Muscle layer of colon (tissue), 2 donors: ENCODE data around the gene NHS.
"Not testable (repeated sequence)": the region's sequence is repeated elsewhere in the genome, so short reads cannot be mapped to it uniquely, and the experiment has no call there.

Source experiments
- H3K27ac ChIP-seq: one replicate; pipeline ENCODE4 v1.7.0; 2013; ENCODE audit warnings: low read depth, mild to moderate bottlenecking, low read length, moderate library complexity
- H3K27me3 ChIP-seq, 2 donors: one replicate each; pipeline ENCODE4 v1.7.0; 2013; ENCODE audit warnings: low read length in 2 of 2, mild to moderate bottlenecking in 2 of 2; ENCODE audit not compliant: insufficient read depth in 2 of 2, control insufficient read depth in 1 of 2
- H3K36me3 ChIP-seq: one replicate; pipeline ENCODE4 v1.7.0; 2013; ENCODE audit warnings: mild to moderate bottlenecking, low read length; ENCODE audit not compliant: insufficient read depth
- H3K4me1 ChIP-seq: one replicate; pipeline ENCODE4 v1.7.0; 2013; ENCODE audit warnings: mild to moderate bottlenecking, low read length; ENCODE audit not compliant: insufficient read depth
- H3K4me3 ChIP-seq, 2 donors: one replicate each; pipeline ENCODE4 v1.7.0; 2013; ENCODE audit warnings: low read length in 2 of 2, low read depth in 1 of 2, mild to moderate bottlenecking in 1 of 2, moderate library complexity in 1 of 2
- H3K9ac ChIP-seq: one replicate; pipeline ENCODE4 v1.7.0; 2013; ENCODE audit warnings: low read length
- H3K9me3 ChIP-seq: one replicate; pipeline ENCODE4 v1.7.0; 2013; ENCODE audit warnings: mild to moderate bottlenecking, low read length
- donor health status: abdominal sarcoma.
- donor health status: Adenocarcinoma of cecum.

NHS gene

GRCh38 chrX:17567187-17567586 lies 192.2 kb downstream of the NHS start:
- Histone ChIP-seq H3K9ac (no peak overlapping the region), H3K4me3 (no peak overlapping the region), H3K4me1 (peaks cover 6% of the 10 kb centered on the region), H3K27me3 (no peaks in the 10 kb centered on the region), H3K36me3 (no peaks in the 10 kb centered on the region), H3K9me3 (no peaks in the 10 kb centered on the region), H3K27ac (peak overlapping the region; percentile 56)

DNA sequence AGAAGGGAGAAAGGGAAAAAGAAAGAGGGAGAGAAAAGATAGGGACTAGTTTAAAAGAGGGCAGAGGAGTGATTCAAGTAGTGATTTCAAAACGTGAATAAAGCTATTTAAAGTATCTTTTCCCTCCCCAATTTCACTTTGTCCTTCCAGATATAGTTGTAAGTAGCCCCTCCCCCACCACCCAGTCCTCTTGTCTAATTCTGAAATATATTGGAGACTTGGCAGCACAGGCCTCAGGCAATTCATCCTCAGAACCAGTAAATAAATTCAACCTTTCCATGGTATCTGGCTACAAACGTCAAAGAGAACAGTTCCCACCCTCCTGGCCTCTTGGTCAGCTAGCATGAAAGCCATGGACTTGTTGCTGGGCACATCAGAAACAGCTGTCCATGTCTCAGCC lies 192.8 kb downstream of the NHS start:
- H3K36me3 ChIP-seq: no peaks in the 10 kb centered on the region
- H3K27ac ChIP-seq: peak overlapping the region; percentile 56
- no peaks in the 10 kb centered on the region for H3K9me3 ChIP-seq
- no peak overlapping the region for H3K4me3 ChIP-seq
- H3K27me3 ChIP-seq: no peaks in the 10 kb centered on the region
- no peak overlapping the region for H3K9ac ChIP-seq
- peaks cover 6% of the 10 kb centered on the region for H3K4me1 ChIP-seq

DNA sequence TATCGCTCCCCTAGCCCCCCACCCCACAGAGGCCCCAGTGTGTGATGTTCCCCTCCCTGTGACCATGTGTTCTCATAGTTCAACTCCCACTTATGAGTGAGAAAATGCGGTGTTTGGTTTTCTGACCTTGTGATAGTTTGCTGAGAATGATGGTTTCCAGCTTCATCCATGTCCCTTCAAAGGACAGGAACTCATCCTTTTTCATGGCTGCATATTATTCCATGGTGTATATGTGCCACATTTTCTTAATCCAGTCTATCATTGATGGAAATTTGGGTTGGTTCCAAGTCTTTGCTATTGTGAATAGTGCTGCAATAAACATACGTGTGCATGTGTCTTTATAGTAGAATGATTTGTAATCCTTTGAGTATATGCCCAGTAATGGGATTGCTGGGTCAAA lies 193.8 kb downstream of the NHS start:
- H3K9me3 ChIP-seq, H3K4me1 ChIP-seq, H3K9ac ChIP-seq, H3K36me3 ChIP-seq, H3K27ac ChIP-seq, H3K27me3 ChIP-seq, H3K4me3 ChIP-seq: not testable (repeated sequence)

DNA sequence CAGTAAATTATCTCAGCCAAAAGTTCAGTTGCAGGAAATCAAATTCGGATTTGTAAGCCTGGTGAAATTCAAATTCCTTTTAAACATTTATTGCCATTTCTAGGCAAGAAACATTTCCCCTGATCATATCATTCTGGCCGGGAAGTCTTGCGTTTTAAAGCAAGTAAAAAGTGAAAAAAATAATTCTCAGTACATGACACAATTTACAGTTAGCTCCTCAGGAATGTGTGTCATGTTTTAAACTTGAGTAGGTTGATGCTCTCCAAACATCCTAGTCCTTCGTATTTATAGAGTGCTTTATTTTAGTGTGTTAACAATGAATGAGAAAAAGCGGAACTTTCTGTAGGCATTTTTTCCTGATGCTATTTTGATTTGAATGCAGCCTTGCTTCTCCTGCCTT lies 204.0 kb downstream of the NHS start:
- Histone ChIP-seq H3K9ac (no peak overlapping the region), H3K27ac (no peak overlapping the region), H3K9me3 (no peaks in the 10 kb centered on the region), H3K4me1 (peaks cover 25% of the 10 kb centered on the region), H3K4me3 (no peak overlapping the region), H3K36me3 (no peaks in the 10 kb centered on the region), H3K27me3 (no peaks in the 10 kb centered on the region)

GRCh38 chrX:17580539-17581152 lies 205.6 kb downstream of the NHS start:
- Histone ChIP-seq H3K9ac (no peak overlapping the region), H3K27me3 (no peaks in the 10 kb centered on the region), H3K4me3 (no peak overlapping the region), H3K4me1 (peaks cover 25% of the 10 kb centered on the region), H3K27ac (peak overlapping the region; percentile 16), H3K9me3 (no peaks in the 10 kb centered on the region), H3K36me3 (no peaks in the 10 kb centered on the region)

- Histone ChIP-seq H3K4me1 (peaks cover 25% of the 10 kb centered on the region), H3K4me3 (no peak overlapping the region), H3K27me3 (no peaks in the 10 kb centered on the region), H3K9ac (no peak overlapping the region), H3K9me3 (no peaks in the 10 kb centered on the region), H3K36me3 (no peaks in the 10 kb centered on the region), H3K27ac (peak overlapping the region; percentile 16)
Observed at GRCh38 chrX:17581641-17582040, 206.6 kb downstream of the NHS start.

GRCh38 chrX:17584248-17584681 lies 209.3 kb downstream of the NHS start:
- H3K4me1 ChIP-seq: peaks cover 25% of the 10 kb centered on the region
- no peaks in the 10 kb centered on the region for H3K9me3 ChIP-seq
- H3K27ac ChIP-seq: no peak overlapping the region
- H3K9ac ChIP-seq: no peak overlapping the region
- no peak overlapping the region for H3K4me3 ChIP-seq
- H3K27me3 ChIP-seq: no peaks in the 10 kb centered on the region
- no peaks in the 10 kb centered on the region for H3K36me3 ChIP-seq

DNA sequence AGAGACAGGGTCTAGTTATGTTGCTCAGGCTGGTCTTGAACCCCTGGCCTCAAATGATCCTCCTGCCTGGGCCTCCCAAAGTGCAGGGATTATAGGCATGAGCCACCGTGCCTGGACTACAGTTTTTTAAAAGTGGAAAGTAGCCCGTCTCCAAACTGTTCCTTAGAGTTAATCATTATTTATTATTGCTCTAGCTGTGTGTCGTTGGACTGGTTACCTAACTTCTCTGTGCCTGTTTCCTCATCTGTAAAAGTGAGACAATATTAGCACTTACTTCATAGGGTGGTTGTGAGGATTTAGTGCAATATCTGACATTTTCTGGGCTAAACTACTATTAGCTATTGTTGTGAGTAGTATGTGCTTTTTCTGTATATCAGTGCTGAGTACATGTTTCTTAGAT lies 210.0 kb downstream of the NHS start:
- H3K27me3 ChIP-seq: no peaks in the 10 kb centered on the region
- no peak overlapping the region for H3K27ac ChIP-seq

GRCh38 chrX:17587366-17587765 lies 212.4 kb downstream of the NHS start:
- Histone ChIP-seq H3K4me1 (peaks cover 7% of the 10 kb centered on the region), H3K27me3 (peaks cover 0 to 6% of the 10 kb centered on the region in 2 donors), H3K27ac (no peak overlapping the region), H3K36me3 (no peaks in the 10 kb centered on the region), H3K4me3 (no peak overlapping the region), H3K9me3 (no peaks in the 10 kb centered on the region), H3K9ac (no peak overlapping the region)

More for the DNA sequence above, 210.0 kb downstream of the NHS start:
- H3K9me3 ChIP-seq: no peaks in the 10 kb centered on the region
- H3K9ac ChIP-seq: no peak overlapping the region
- H3K4me3 ChIP-seq: no peak overlapping the region
- H3K36me3 ChIP-seq: no peaks in the 10 kb centered on the region
- H3K4me1 ChIP-seq: peaks cover 25% of the 10 kb centered on the region

GRCh38 chrX:17588303-17588702 lies 213.3 kb downstream of the NHS start:
- Histone ChIP-seq H3K4me1 (peaks cover 6% of the 10 kb centered on the region), H3K9ac (no peak overlapping the region), H3K36me3 (no peaks in the 10 kb centered on the region), H3K4me3 (no peak overlapping the region), H3K27me3 (peaks cover 0 to 6% of the 10 kb centered on the region in 2 donors), H3K27ac (no peak overlapping the region), H3K9me3 (no peaks in the 10 kb centered on the region)

DNA sequence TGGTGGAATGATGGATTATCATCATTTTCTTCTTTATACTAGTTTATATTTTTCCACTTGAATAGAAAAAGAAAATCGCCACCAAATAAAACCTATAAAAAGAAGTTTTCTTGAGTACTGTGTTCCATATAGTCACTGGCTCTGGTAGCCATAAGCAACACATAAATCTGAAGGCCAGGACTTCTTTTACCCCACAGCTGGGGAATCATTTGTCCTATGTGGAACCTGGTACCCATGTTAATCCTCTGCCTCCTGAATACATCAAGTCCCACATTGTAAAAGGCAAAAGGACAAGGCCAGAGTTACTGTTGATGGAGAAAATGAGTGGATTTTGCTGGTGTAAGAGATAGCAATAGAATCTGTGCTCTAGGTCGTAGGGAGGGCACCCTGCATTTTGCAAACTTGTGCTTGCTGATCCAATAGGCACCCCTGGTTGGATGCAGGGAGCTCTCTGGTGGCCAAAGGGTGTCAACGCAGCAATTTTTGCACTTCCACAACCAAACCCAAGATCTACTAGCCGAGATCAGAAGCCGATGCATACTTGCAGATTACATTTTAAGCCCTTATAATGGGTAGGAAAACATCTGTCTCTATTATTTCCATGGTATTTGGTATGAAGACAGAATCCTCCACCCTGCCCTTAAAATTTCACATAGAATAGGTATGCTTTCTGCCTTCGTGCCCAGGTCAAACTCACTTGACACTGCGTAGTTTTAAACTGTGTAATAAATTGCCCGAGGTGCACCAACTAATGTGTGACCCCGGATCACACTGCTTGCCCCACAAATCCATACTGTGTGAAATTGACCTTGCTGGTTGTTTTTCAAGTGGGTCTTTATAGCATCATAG lies 216.1 kb downstream of the NHS start:
- Histone ChIP-seq H3K4me1 (peaks cover 9% of the 10 kb centered on the region), H3K4me3 (peak overlapping the region in 1 of 2 donors; percentile 29), H3K9me3 (no peaks in the 10 kb centered on the region), H3K27me3 (peaks cover 0 to 6% of the 10 kb centered on the region in 2 donors), H3K36me3 (no peaks in the 10 kb centered on the region), H3K9ac (no peak overlapping the region), H3K27ac (peak overlapping the region; percentile 30)
